Stomach (tissue), 9 donors: ENCODE data around the gene MTFP1. TPM values are rescaled to one million over a fixed set of nuclear protein-coding genes. Genes with fewer than 3 reads are reported as not detected.
A peak's percentile ranks its signal among the peaks of the same experiment; 100 is the strongest.

Experiments used
- DNase-seq, 2 donors: peaks; one replicate each; pipeline versions ENCODE4 v3.0.0 to v3.0.0-alpha.2; 2013 to 2019
- H3K27ac ChIP-seq, 5 donors: fragments of 200-600 bp in 4 of 5; sonication (generic) in 4 of 5; one replicate each; pipeline ENCODE4 v1.5.1; 2013 to 2019; ENCODE audit warnings: mild to moderate bottlenecking in 1 of 5, moderate library complexity in 1 of 5
- H3K27me3 ChIP-seq, 3 donors: fragments of 200-600 bp; sonication (generic); one replicate each; pipeline ENCODE4 v1.5.1; 2017 to 2019; ENCODE audit warnings: mixed run types in 1 of 3
- H3K36me3 ChIP-seq, 4 donors: fragments of 200-600 bp; sonication (generic); 1 replicate in 3 of 4; 2 replicates in 1 of 4; pipeline ENCODE4 v1.5.1; 2016 to 2019
- H3K4me1 ChIP-seq, 4 donors: fragments of 200-600 bp; sonication (generic); one replicate each; pipeline ENCODE4 v1.5.1; 2016 to 2019
- H3K4me3 ChIP-seq, 4 donors: fragments of 200-600 bp; sonication (generic) in 3 of 4; one replicate each; pipeline ENCODE4 v1.5.1; 2016 to 2019; ENCODE audit warnings: mild to moderate bottlenecking in 1 of 4
- H3K9me3 ChIP-seq, 4 donors: fragments of 200-600 bp; sonication (generic); one replicate each; pipeline ENCODE4 v1.5.1; 2016 to 2019
- EP300 ChIP-seq: sonication (generic); formaldehyde crosslinking; IDR thresholded peaks from one replicate; pipeline ENCODE4 v1.6.1; 2017; ENCODE audit warnings: antibody characterized with exemption
- POLR2A ChIP-seq, 4 donors: fragments of 450-650 bp; IDR thresholded peaks; one replicate each; pipeline ENCODE4 v1.6.1; 2016; ENCODE audit warnings: antibody characterized with exemption in 4 of 4, control low read depth in 2 of 4, mild to moderate bottlenecking in 1 of 4, moderate library complexity in 1 of 4
- POLR2AphosphoS5 ChIP-seq, 3 donors: sonication (generic); formaldehyde crosslinking; IDR thresholded peaks; one replicate each; pipeline ENCODE4 v1.6.1; 2016; ENCODE audit warnings: antibody characterized with exemption in 3 of 3
- WGBS, 5 donors: extraction: QIAGEN DNeasy Blood & Tissue Kit in 3 of 5; methylation state at CpG; one replicate each; pipeline versions ENCODE4 v1.1.5 to v1.1.7; 2013 to 2018; 5-methylcytosine and 5-hydroxymethylcytosine counted together
- intact Hi-C: fragments of 100-400 bp; cut with DNase I; formaldehyde crosslinking; loops from one replicate; pipeline ENCODE4 v1.15.1; 2023; ENCODE audit warnings: low total_unique reads
- polyA plus RNA-seq, 3 donors: library from polyadenylated mRNA; stranded (reverse); fragments of 200-250 nt; gene quantifications; one replicate each; pipeline ENCODE4 v1.2.3, GENCODE V29; 2013
- total RNA-seq, 5 donors: library from RNA; depleted of rRNA; stranded (reverse); fragments of >200 nt; gene quantifications; one replicate each; pipeline versions ENCODE4 v1.1.0 to v1.2.3, GENCODE V29; 2014 to 2016
- TF ChIP-seq, protein P1 (sequence below), 7 experiments: fragments of 450-650 bp in 4 of 7; fragments of 200-600 bp in 3 of 7; sonication (generic) in 3 of 7; IDR thresholded peaks; one replicate each; pipeline ENCODE4 v1.5.1; 2016 to 2019; ENCODE audit warnings: antibody characterized with exemption in 7 of 7, control low read depth in 2 of 7, mild to moderate bottlenecking in 1 of 7
- donor health status: healthy with polysubstance abuse.
- donor health status: Bipolar disorder and iron deficiency.
- donor health status: healthy.

MTFP1 gene
- total and polyA plus RNA-seq, 8 donors = 1.8 to 45.0 (median 14.8) TPM; not detected in 1

- no peak overlapping the region for H3K4me3 ChIP-seq
- peaks cover 33 to 62% (median 51%) of the 10 kb centered on the region in 4 donors for H3K4me1 ChIP-seq
- no peaks in the 10 kb centered on the region for H3K9me3 ChIP-seq
- peak overlapping the region in 4 of 5 donors; percentile 20 to 98 (median 72) for H3K27ac ChIP-seq
- H3K36me3 ChIP-seq = peaks cover 10 to 81% (median 70%) of the 10 kb centered on the region in 4 donors
- DNase-seq = no peak
- no peaks in the 10 kb centered on the region for H3K27me3 ChIP-seq
- 24 to 48% (median 38%) methylated on average over 1 of the region's 1 CpG for WGBS, 5 donors
- TF ChIP-seq POLR2AphosphoS5 (IDR thresholded peaks at IDR 0.05) = no peak
- no peak for TF ChIP-seq EP300
- intact Hi-C loops = no loop called here
Measured at GRCh38 chr22:30416837-30417236, 8.7 kb upstream of the MTFP1 start.

- H3K4me3 ChIP-seq = no peak overlapping the region
- no peaks in the 10 kb centered on the region for H3K27me3 ChIP-seq
- DNase-seq = no peak
- TF ChIP-seq POLR2AphosphoS5 (IDR thresholded peaks at IDR 0.05) (peak in 1 of 3 donors; percentile 42), POLR2A (IDR thresholded peaks at IDR 0.05) (no peak)
- peaks cover 59 to 93% (median 82%) of the 10 kb centered on the region in 4 donors for H3K4me1 ChIP-seq
- peak overlapping the region; percentile 2 to 98 (median 96) for H3K27ac ChIP-seq
- no peaks in the 10 kb centered on the region for H3K9me3 ChIP-seq
- WGBS, 5 donors = 28 to 47% (median 40%) methylated on average over 6 of the region's 6 CpGs
- intact Hi-C loops = no loop called here
- H3K36me3 ChIP-seq = peaks cover 9 to 49% (median 40%) of the 10 kb centered on the region in 4 donors
Measured at GRCh38 chr22:30420347-30421125, 5.0 kb upstream of the MTFP1 start.

- H3K9me3 ChIP-seq = no peaks in the 10 kb centered on the region
- TF ChIP-seq EP300 (no peak), POLR2A (IDR thresholded peaks at IDR 0.05) (peak in 1 of 4 donors; percentile 34), POLR2AphosphoS5 (IDR thresholded peaks at IDR 0.05) (peak in 1 of 3 donors; percentile 57)
- TF ChIP-seq, protein P1, sequence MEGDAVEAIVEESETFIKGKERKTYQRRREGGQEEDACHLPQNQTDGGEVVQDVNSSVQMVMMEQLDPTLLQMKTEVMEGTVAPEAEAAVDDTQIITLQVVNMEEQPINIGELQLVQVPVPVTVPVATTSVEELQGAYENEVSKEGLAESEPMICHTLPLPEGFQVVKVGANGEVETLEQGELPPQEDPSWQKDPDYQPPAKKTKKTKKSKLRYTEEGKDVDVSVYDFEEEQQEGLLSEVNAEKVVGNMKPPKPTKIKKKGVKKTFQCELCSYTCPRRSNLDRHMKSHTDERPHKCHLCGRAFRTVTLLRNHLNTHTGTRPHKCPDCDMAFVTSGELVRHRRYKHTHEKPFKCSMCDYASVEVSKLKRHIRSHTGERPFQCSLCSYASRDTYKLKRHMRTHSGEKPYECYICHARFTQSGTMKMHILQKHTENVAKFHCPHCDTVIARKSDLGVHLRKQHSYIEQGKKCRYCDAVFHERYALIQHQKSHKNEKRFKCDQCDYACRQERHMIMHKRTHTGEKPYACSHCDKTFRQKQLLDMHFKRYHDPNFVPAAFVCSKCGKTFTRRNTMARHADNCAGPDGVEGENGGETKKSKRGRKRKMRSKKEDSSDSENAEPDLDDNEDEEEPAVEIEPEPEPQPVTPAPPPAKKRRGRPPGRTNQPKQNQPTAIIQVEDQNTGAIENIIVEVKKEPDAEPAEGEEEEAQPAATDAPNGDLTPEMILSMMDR (IDR thresholded peaks at IDR 0.05) = no peak
- H3K27me3 ChIP-seq = no peaks in the 10 kb centered on the region
- WGBS, 5 donors = 36 to 54% (median 47%) methylated on average over 8 of the region's 8 CpGs
- H3K27ac ChIP-seq = peak overlapping the region; percentile 96 to 98 (median 98)
- DNase-seq = peak in 1 of 2 donors; percentile 69
- intact Hi-C loops = no loop called here
- peaks cover 55 to 93% (median 87%) of the 10 kb centered on the region in 4 donors for H3K4me1 ChIP-seq
- H3K36me3 ChIP-seq = peaks cover 0 to 36% (median 26%) of the 10 kb centered on the region in 4 donors
- H3K4me3 ChIP-seq = peak overlapping the region in 3 of 4 donors; percentile 63 to 68 (median 68)
Measured at GRCh38 chr22:30421695-30422480, 3.7 kb upstream of the MTFP1 start.

DNA sequence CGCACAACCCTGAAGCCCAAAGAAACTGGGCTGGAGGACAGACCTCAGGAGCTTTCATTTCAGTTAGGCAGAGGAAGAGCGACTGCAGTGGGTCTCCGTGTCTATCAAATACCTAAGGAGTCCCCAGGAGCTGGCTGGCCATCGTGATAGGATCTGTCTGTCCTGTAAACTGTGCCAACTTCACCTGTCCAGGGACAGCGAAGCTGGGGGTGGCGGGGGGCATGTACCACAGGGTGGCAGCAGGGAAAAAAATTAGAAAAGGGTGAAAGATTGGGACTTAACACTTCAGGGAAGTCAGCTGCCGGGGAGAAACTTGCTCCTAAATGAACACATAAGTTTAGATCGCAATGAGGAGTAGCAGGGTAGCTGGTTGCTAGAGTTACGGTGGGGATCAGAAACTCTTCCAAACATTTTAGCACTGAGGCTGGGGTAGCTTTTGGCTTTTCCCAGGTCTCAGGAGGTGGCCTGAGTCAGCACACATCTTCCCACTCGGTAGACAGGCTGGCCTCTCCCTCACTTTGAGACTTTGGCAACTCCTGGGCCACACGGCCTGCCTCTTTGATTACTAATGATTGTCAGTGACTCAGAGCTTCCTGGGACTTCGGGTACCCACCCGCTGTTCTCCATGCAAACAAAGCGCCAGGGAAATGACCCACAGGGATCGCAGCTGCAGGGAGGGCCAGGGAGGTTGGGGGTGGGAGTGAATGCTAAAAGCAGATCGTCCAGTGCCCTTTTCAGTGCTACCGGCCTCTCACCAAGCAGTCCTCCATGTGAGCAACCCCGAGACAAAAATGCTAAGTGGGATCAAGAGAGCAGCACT is 2.9 kb upstream of the MTFP1 start:
- intact Hi-C loops = no loop called here
- H3K27me3 ChIP-seq = no peaks in the 10 kb centered on the region
- DNase-seq = peak; percentile 81 to 82
- 19 to 29% (median 28%) methylated on average over 16 to 18 of the region's 18 CpGs for WGBS, 5 donors
- no peaks in the 10 kb centered on the region for H3K9me3 ChIP-seq
- H3K36me3 ChIP-seq = peaks cover 0 to 28% (median 18%) of the 10 kb centered on the region in 4 donors
- H3K27ac ChIP-seq = peak overlapping the region; percentile 96 to 98 (median 98)
- H3K4me1 ChIP-seq = peaks cover 52 to 90% (median 84%) of the 10 kb centered on the region in 4 donors
- H3K4me3 ChIP-seq = peak overlapping the region; percentile 61 to 68 (median 66)
- TF ChIP-seq POLR2A (IDR thresholded peaks at IDR 0.05) (peak in 1 of 4 donors; percentile 9), EP300 (no peak), POLR2AphosphoS5 (IDR thresholded peaks at IDR 0.05) (peak in 2 of 3 donors; percentile 84 to 94)
- TF ChIP-seq, protein P1 (IDR thresholded peaks at IDR 0.05) = no peak
